ENCODE data around the gene SLCO2B1. TPM values are rescaled to one million over a fixed set of nuclear protein-coding genes. Genes with fewer than 3 reads are reported as not detected.

Gene SLCO2B1
- total RNA-seq, 1 experiment from 2014 or later, result not detected

GRCh38 chr11:75186999-75187398 lies 36.1 kb downstream of the SLCO2B1 start:
- no peaks in the 10 kb centered on the region for H3K79me2 ChIP-seq (ENCODE audit: insufficient read depth, low read length)
- H2BK12ac ChIP-seq (ENCODE audit: insufficient read length, low read depth, low read length), result no peak overlapping the region
- no peak overlapping the region for H2AFZ ChIP-seq (ENCODE audit: low read length)
- no peak overlapping the region for H3K4ac ChIP-seq (ENCODE audit: low read depth, low read length)
- Mint-ChIP-seq H3K36me3 (ENCODE audit: insufficient read depth in 1 of 3, low read depth in 3 of 3) (no peaks in the 10 kb centered on the region), H3K4me1 (peaks cover 10 to 18% of the 10 kb centered on the region in 2 experiments), H3K4me3 (no peak overlapping the region), H3K27ac (no peak overlapping the region), H3K27me3 (ENCODE audit: low read depth) (peaks cover 4% of the 10 kb centered on the region; the same call in 1 of the 2 replicates), H3K9me3 (no peaks in the 10 kb centered on the region)
- H3K23me2 ChIP-seq (ENCODE audit: insufficient read length, low read depth, low read length, poor library complexity, severe bottlenecking), result no peaks in the 10 kb centered on the region
- H3T11ph ChIP-seq (ENCODE audit: low read length), result no peak overlapping the region
- DNase-seq, result no peak
- no peak overlapping the region for H2AK5ac ChIP-seq (ENCODE audit: insufficient read length, low read length)
- no peaks in the 10 kb centered on the region for H4K20me1 ChIP-seq (ENCODE audit: control insufficient read depth, insufficient read depth, insufficient read length)
- H4K91ac ChIP-seq (ENCODE audit: insufficient read length, low read depth, low read length), result no peak overlapping the region
- no peak overlapping the region for H2BK15ac ChIP-seq (ENCODE audit: low read depth, low read length)
- no peak overlapping the region for H4K8ac ChIP-seq (replicated peaks; ENCODE audit: insufficient read length, low read depth, low read length)
- H3K79me1 ChIP-seq (ENCODE audit: insufficient read depth, low read depth, low read length, poor library complexity, severe bottlenecking), result no peaks in the 10 kb centered on the region
- H3K27me3 ChIP-seq (ENCODE audit: insufficient read depth, low read length), result no peaks in the 10 kb centered on the region
- H2BK120ac ChIP-seq (ENCODE audit: low read depth, low read length, poor library complexity, severe bottlenecking), result no peak overlapping the region
- no peak overlapping the region for H3K14ac ChIP-seq (ENCODE audit: insufficient read depth, low read length)
- no peak overlapping the region for H3K18ac ChIP-seq (ENCODE audit: insufficient read length, low read depth, low read length)
- H2BK20ac ChIP-seq (ENCODE audit: low read depth, low read length, poor library complexity, severe bottlenecking), result no peak overlapping the region
- no peaks in the 10 kb centered on the region for H3K9me3 ChIP-seq (ENCODE audit: control insufficient read depth, low read depth, low read length)
- no peak for TF ChIP-seq CTCF (conservative IDR thresholded peaks at IDR 0.05)
- no peak overlapping the region for H3K56ac ChIP-seq (ENCODE audit: insufficient read length, low read depth, low read length)
- H4K5ac ChIP-seq (ENCODE audit: insufficient read length, low read depth, low read length), result no peak overlapping the region
- H3K9ac ChIP-seq (ENCODE audit: extremely low read depth, insufficient read length, low read length), result no peak overlapping the region
- H2BK5ac ChIP-seq (ENCODE audit: insufficient read length, low read length), result no peak overlapping the region
- H3K27ac ChIP-seq (ENCODE audit: insufficient read length, low read depth, low read length), result no peak overlapping the region
- H3K4me2 ChIP-seq (ENCODE audit: insufficient read depth, insufficient read length, low read length), result no peak overlapping the region
- no CpG with 5 or more reads among the region's 4 CpGs for WGBS (ENCODE audit: extremely low coverage, insufficient read length, low lambda C conversion rate)
- no peak overlapping the region for H3K23ac ChIP-seq (ENCODE audit: insufficient read length, low read depth, low read length)
- no peaks in the 10 kb centered on the region for H3K4me1 ChIP-seq (ENCODE audit: insufficient read depth, low read length)

Measured in H9 (cell line).